ENCODE measurements around the gene BACH2. TPM values are rescaled to one million over a fixed set of nuclear protein-coding genes. Genes with fewer than 3 reads are reported as not detected.

Gene BACH2
- polyA plus RNA-seq, 6 donors from 2014 or later, result 31.0 to 130 (median 78.4) TPM

DNA sequence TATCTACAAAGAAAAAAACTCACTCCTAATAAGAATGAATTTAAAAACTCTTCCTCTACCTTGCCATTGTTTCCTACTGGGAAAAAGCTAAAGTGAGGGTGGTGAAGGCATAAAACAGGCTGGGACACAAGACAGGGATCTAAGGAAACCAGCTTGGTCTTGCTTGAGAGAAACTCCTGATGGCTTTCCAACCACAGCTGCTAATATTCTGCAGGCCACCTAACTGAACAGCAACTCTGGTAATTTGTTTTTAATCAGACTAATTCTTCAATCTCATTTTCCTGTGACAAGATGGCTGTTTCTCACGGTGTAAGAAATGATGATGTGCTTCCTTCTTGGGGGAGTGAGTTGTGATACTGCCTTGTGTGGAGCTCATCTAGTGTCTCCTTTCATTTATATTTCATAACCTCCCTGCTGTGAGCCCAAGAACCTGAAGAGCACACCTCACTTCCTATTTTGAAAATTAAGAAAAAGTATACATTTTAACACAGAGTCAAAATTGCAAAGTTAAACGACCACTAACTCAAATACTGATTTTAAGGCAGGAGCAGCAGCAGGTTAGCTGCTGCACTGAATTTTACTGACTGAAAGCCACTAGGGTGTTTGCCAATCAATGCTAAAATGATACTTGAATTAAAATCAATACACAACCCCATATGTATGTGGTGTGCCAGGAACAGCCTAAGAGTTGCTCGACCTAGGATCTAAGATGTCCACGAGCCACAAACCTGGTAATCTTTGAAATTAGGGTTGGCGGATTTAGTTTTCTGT lies 58.0 kb downstream of the BACH2 start:
- no peak for DNase-seq

GRCh38 chr6:90237350-90237990 lies 59.2 kb downstream of the BACH2 start:
- Mint-ChIP-seq H3K27ac (peak overlapping the region; percentile 10 to 92 (median 78)), H3K9me3 (no peaks in the 10 kb centered on the region), H3K4me1 (peaks cover 51 to 74% (median 63%) of the 10 kb centered on the region in 3 donors), H3K4me3 (peak overlapping the region in 1 of 8 donors; percentile 51), H3K27me3 (no peaks in the 10 kb centered on the region), H3K36me3 (peaks cover 14 to 25% of the 10 kb centered on the region in 2 donors)
- ATAC-seq (ENCODE audit: low read depth in 2 of 2), result no peak
- no peak for DNase-seq

More for the DNA sequence above, 58.0 kb downstream of the BACH2 start:
- H3K36me3 Mint-ChIP-seq, result peaks cover 14 to 31% of the 10 kb centered on the region in 2 donors
- peak overlapping the region in 1 of 8 donors; percentile 20 for H3K4me3 Mint-ChIP-seq
- peaks cover 41 to 72% (median 55%) of the 10 kb centered on the region in 3 donors for H3K4me1 Mint-ChIP-seq
- peak overlapping the region in 4 of 6 donors; percentile 56 to 82 (median 71) for H3K27ac Mint-ChIP-seq
- ATAC-seq (ENCODE audit: low read depth in 2 of 2), result no peak
- no peaks in the 10 kb centered on the region for H3K27me3 Mint-ChIP-seq
- no peaks in the 10 kb centered on the region for H3K9me3 Mint-ChIP-seq

- no peak overlapping the region for H3K4me3 Mint-ChIP-seq
Observed at GRCh38 chr6:90233994-90234393, 62.6 kb downstream of the BACH2 start.

GRCh38 chr6:90233213-90233612 lies 63.4 kb downstream of the BACH2 start:
- peaks cover 61 to 93% (median 65%) of the 10 kb centered on the region in 3 donors for H3K4me1 Mint-ChIP-seq
- H3K4me3 Mint-ChIP-seq, result peak overlapping the region in 1 of 8 donors; percentile 13
- peaks cover 13 to 21% of the 10 kb centered on the region in 2 donors for H3K36me3 Mint-ChIP-seq
- H3K27ac Mint-ChIP-seq, result peak overlapping the region; percentile 77 to 92 (median 84)
- ATAC-seq (ENCODE audit: low read depth in 2 of 2) (no peak), DNase-seq (no peak)
- H3K9me3 Mint-ChIP-seq, result no peaks in the 10 kb centered on the region
- H3K27me3 Mint-ChIP-seq, result no peaks in the 10 kb centered on the region

More at GRCh38 chr6:90233994-90234393, 62.6 kb downstream of the BACH2 start:
- Mint-ChIP-seq H3K36me3 (peaks cover 18 to 21% of the 10 kb centered on the region in 2 donors), H3K4me1 (peaks cover 61 to 89% (median 72%) of the 10 kb centered on the region in 3 donors), H3K9me3 (no peaks in the 10 kb centered on the region), H3K27ac (peak overlapping the region in 4 of 6 donors; percentile 44 to 79 (median 73)), H3K27me3 (no peaks in the 10 kb centered on the region)
- ATAC-seq (ENCODE audit: low read depth in 2 of 2), result no peak
- DNase-seq, result no peak

GRCh38 chr6:90231798-90232197 lies 64.8 kb downstream of the BACH2 start:
- peak overlapping the region; percentile 2 to 94 (median 82) for H3K27ac Mint-ChIP-seq
- H3K4me1 Mint-ChIP-seq, result peaks cover 61 to 96% (median 67%) of the 10 kb centered on the region in 3 donors
- ATAC-seq (ENCODE audit: low read depth in 2 of 2) (no peak), DNase-seq (no peak)
- H3K36me3 Mint-ChIP-seq, result peaks cover 17 to 22% of the 10 kb centered on the region in 2 donors
- no peaks in the 10 kb centered on the region for H3K27me3 Mint-ChIP-seq
- peaks cover 0 to 3% (median 0%) of the 10 kb centered on the region in 7 donors for H3K9me3 Mint-ChIP-seq
- peak overlapping the region in 1 of 8 donors; percentile 20 for H3K4me3 Mint-ChIP-seq

GRCh38 chr6:90231308-90231707 lies 65.3 kb downstream of the BACH2 start:
- H3K4me1 Mint-ChIP-seq, result peaks cover 58 to 93% (median 67%) of the 10 kb centered on the region in 3 donors
- peak overlapping the region in 5 of 6 donors; percentile 2 to 94 (median 79) for H3K27ac Mint-ChIP-seq
- no peaks in the 10 kb centered on the region for H3K27me3 Mint-ChIP-seq
- no peak for ATAC-seq (ENCODE audit: low read depth in 2 of 2)
- no peak for DNase-seq
- peaks cover 0 to 3% (median 0%) of the 10 kb centered on the region in 7 donors for H3K9me3 Mint-ChIP-seq
- peaks cover 19 to 23% of the 10 kb centered on the region in 2 donors for H3K36me3 Mint-ChIP-seq
- H3K4me3 Mint-ChIP-seq, result no peak overlapping the region

- Mint-ChIP-seq H3K9me3 (peaks cover 0 to 3% (median 0%) of the 10 kb centered on the region in 7 donors), H3K27ac (peak overlapping the region in 5 of 6 donors; percentile 11 to 94 (median 79)), H3K36me3 (peaks cover 24 to 25% of the 10 kb centered on the region in 2 donors), H3K4me3 (peak overlapping the region in 2 of 8 donors; percentile 36 to 44), H3K4me1 (peaks cover 56 to 92% (median 68%) of the 10 kb centered on the region in 3 donors), H3K27me3 (no peaks in the 10 kb centered on the region)
- DNase-seq (no peak), ATAC-seq (ENCODE audit: low read depth in 2 of 2) (no peak)
Observed at GRCh38 chr6:90230548-90231215, 66.0 kb downstream of the BACH2 start.

DNA sequence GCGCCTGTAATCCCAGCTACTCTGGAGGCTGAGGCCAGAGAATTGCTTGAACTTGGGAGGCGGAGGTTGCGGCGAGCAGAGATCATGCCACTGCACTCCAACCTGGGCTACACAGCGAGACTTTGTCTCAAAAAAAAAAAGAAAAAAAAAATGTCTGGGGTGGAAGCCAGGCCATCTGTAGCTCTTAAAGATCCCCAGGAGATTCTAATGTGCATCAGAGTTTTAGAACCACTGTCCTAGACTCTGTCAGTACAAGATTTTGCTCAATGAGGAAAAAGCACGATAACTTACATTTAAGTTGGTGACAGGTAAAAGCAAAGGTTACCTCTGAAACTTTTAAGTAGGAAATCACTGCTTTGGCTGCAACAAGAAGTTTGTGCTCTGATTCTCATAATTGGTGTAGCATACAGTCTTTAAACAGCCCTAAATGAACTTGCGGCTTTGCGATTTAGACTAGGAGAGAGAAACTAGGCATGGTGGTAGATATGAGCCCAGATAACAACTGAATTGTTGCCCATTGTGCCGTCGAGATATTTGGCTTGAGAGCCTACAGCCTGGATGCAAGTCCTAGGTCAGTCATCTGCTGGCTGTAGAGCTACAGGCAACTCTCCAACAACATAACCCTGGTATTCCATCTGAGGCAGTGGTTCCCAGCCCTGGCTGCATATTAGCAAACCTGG lies 67.2 kb downstream of the BACH2 start:
- no peak for ATAC-seq (ENCODE audit: low read depth in 2 of 2)
- Mint-ChIP-seq H3K9me3 (peaks cover 0 to 5% (median 0%) of the 10 kb centered on the region in 7 donors), H3K36me3 (peaks cover 31 to 32% of the 10 kb centered on the region in 2 donors), H3K4me3 (peak overlapping the region in 1 of 8 donors; percentile 11), H3K27me3 (no peaks in the 10 kb centered on the region), H3K4me1 (peaks cover 54 to 91% (median 71%) of the 10 kb centered on the region in 3 donors), H3K27ac (peak overlapping the region in 5 of 6 donors; percentile 32 to 88 (median 79))
- DNase-seq, result no peak

DNA sequence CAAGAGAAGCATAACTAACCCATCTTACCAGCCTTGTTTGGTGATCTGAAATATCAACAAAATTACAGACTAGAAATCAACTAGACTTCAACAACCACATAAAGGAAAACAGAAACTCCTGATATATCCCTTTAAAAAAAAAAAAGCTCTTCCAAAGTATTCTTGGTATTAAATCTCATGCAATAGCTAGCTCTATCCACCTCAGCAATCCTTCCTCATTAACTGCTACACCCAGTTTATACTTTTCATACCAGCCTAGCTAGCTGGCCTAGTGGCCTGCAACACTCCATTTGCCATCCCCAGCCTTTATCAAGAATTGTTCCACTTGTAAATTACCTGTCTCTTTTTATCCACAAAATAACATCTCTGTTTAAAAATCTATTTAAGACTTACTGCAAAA lies 69.0 kb downstream of the BACH2 start:
- H3K9me3 Mint-ChIP-seq, result peaks cover 3 to 19% (median 10%) of the 10 kb centered on the region in 7 donors
- no peak overlapping the region for H3K4me3 Mint-ChIP-seq
- peaks cover 48 to 84% (median 60%) of the 10 kb centered on the region in 3 donors for H3K4me1 Mint-ChIP-seq
- ATAC-seq (ENCODE audit: low read depth in 2 of 2) (no peak), DNase-seq (no peak)
- peaks cover 38 to 48% of the 10 kb centered on the region in 2 donors for H3K36me3 Mint-ChIP-seq
- H3K27me3 Mint-ChIP-seq, result no peaks in the 10 kb centered on the region
- H3K27ac Mint-ChIP-seq, result peak overlapping the region in 5 of 6 donors; percentile 21 to 92 (median 80)

GRCh38 chr6:90227213-90227612 lies 69.4 kb downstream of the BACH2 start:
- ATAC-seq (ENCODE audit: low read depth in 2 of 2), result no peak

GRCh38 chr6:90226257-90226656 lies 70.4 kb downstream of the BACH2 start:
- DNase-seq (no peak), ATAC-seq (ENCODE audit: low read depth in 2 of 2) (no peak)
- Mint-ChIP-seq H3K27me3 (no peaks in the 10 kb centered on the region), H3K9me3 (peaks cover 6 to 22% (median 13%) of the 10 kb centered on the region in 7 donors), H3K4me1 (peaks cover 49 to 84% (median 61%) of the 10 kb centered on the region in 3 donors), H3K4me3 (no peak overlapping the region), H3K36me3 (peaks cover 39 to 54% of the 10 kb centered on the region in 2 donors), H3K27ac (peak overlapping the region in 4 of 6 donors; percentile 3 to 77 (median 40))

More at GRCh38 chr6:90227213-90227612, 69.4 kb downstream of the BACH2 start:
- H3K36me3 Mint-ChIP-seq, result peaks cover 39 to 52% of the 10 kb centered on the region in 2 donors
- no peak overlapping the region for H3K4me3 Mint-ChIP-seq
- peaks cover 6 to 22% (median 13%) of the 10 kb centered on the region in 7 donors for H3K9me3 Mint-ChIP-seq
- DNase-seq, result no peak
- H3K27ac Mint-ChIP-seq, result peak overlapping the region; percentile 31 to 92 (median 82)
- no peaks in the 10 kb centered on the region for H3K27me3 Mint-ChIP-seq
- peaks cover 47 to 84% (median 60%) of the 10 kb centered on the region in 3 donors for H3K4me1 Mint-ChIP-seq

DNA sequence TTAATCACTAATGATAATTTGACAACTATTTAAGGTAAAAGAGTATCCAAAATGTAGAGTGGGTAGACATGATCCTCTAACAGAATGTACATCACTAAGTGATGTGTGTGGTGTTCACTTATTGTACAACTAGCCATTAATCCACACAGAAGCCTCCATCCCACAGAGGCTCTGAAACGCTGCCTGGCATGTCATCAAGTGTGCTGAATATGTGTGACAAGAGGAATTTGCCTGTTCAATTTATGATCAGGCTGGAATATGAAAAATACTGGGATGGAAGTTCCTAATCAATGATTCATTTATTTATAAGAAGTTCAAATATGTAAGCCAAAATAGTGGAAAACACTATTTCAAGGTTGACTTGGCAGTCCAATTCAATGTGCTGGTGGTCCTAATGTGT lies 72.4 kb downstream of the BACH2 start:
- Mint-ChIP-seq H3K4me3 (peak overlapping the region in 1 of 8 donors; percentile 22), H3K36me3 (peaks cover 39 to 54% of the 10 kb centered on the region in 2 donors), H3K9me3 (peaks cover 6 to 22% (median 13%) of the 10 kb centered on the region in 7 donors), H3K4me1 (peaks cover 39 to 64% (median 47%) of the 10 kb centered on the region in 3 donors), H3K27me3 (no peaks in the 10 kb centered on the region), H3K27ac (peak overlapping the region in 3 of 6 donors; percentile 77 to 96 (median 81))
- ATAC-seq (ENCODE audit: low read depth in 2 of 2) (no peak), DNase-seq (no peak)
